HG03558 (cell line): Measurements from ENCODE around the gene PPP1R27.
A peak's percentile ranks its signal among the peaks of the same experiment; 100 is the strongest.

Experiments
- ATAC-seq: cut with Tn5 transposase; IDR thresholded peaks from one replicate; pipeline ENCODE4 v1.9.1; 2021; ENCODE audit warnings: moderate number of reproducible peaks; ENCODE audit not compliant: unreplicated experiment; ENCODE audit errors: extremely low read depth

PPP1R27 gene

DNA sequence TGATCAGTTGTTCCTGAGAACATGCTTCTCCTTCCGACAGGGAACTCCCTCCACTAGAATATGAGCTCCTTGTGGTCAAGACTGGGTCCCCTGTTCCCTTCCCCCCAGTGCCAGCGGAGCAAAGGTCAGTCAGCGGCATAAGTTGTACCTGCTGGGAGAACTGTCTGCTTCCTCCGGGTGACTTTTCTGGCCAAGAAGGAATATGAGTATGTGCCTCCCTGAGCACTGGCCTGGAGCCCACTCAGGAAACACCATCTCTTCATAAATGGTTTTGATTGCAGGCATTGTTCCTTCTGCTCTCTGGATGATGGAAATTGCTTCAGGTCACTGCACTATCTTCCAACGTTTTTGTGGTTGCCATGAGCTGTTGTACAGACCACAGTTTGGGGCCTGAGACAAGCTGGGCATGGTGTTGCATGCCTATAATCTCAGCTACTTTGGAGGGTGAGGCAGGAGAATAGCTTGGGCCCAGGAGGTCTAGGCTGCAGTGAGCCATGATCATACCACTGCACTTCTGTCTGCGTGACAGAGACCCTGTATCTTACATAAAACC is 28.3 kb upstream of the PPP1R27 start:
- ATAC-seq: no peak

DNA sequence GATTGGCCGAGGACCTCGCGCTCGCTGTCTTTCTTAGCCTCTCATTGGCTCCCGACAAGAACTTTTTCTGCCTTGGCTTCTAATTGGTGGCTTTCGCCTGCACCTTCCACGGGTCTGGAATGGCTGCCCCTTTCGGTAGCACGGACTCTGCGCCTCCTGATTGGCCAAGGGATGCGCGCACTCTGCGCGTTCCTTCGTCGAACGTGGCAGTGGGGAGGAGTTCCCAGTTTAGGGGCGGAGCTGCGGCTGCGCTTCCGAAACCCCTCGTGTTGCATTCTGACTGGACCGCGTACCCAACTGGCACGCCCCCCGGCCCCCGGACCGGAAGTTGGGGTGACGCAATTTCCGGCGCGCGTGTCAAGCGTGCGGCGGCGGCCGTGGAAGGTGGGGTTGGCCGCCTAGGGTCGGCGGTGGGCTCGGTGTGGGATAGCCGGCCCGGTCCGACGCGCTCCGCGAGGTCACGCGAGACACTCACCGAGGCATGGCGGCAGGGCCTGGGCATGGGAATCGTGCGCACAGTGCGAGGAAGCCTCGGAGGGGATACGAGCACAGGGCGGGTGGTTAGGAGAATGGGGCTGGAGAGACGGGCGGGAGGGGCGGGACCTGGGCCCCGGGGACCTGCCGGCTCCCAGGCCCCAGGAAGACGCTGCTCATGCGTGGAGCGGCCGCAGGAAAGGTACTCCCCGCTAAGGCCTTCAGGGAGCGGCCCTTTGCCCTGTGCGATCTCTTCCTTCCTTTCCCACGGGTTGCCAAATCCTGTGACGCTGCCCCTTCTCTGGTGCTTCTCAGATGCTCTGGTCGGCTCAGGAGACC is 26.1 kb upstream of the PPP1R27 start:
- peak; percentile 71 for ATAC-seq

DNA sequence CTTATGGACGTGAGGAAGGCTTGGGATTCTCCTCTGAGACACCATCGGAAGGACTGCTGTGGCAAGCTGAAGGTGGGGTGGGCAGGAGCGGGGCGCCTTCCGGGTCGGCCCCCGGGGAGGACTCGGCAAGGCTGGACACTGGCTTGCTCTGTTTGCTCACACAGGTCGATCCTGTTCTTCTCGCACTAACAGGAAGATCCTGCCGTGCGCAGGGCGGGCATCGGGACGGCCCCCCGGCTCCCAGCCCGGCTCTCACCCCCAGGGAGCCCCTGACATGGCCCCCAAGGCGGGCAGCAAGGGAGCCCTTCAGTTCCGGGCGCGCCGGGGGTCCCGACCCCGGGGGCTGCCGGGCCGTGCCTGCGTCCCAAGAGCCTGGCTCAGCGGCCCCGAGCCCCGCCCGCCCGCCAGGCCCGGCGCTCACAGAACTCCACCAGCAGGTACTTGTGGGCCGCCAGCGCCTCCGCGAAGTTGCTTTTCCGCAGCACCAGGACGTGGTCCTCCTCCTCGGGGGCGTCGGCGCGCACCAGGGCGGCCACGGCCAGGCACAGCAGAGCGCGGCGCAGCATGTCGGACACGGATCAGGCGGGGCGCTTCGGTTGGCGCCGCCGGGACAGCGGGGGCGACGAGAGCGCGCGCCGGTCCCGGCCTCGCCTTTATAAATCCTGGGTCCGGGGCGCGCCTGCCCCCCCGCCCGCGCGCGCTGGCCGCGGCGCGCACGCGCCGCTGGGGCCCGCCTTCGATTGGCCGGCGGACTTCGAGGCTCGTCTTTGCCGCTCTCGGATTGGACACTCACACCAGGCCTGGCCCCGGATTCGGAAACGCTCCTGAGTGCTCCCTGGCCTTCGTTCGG is 25.3 kb upstream of the PPP1R27 start, which contains the start of gene P4HB:
Gene P4HB, minus strand, starts transcription at position 630 of the 850 bp plus-strand sequence. Its CDS starts 64 bp downstream, at position 566.
- no peak for ATAC-seq

DNA sequence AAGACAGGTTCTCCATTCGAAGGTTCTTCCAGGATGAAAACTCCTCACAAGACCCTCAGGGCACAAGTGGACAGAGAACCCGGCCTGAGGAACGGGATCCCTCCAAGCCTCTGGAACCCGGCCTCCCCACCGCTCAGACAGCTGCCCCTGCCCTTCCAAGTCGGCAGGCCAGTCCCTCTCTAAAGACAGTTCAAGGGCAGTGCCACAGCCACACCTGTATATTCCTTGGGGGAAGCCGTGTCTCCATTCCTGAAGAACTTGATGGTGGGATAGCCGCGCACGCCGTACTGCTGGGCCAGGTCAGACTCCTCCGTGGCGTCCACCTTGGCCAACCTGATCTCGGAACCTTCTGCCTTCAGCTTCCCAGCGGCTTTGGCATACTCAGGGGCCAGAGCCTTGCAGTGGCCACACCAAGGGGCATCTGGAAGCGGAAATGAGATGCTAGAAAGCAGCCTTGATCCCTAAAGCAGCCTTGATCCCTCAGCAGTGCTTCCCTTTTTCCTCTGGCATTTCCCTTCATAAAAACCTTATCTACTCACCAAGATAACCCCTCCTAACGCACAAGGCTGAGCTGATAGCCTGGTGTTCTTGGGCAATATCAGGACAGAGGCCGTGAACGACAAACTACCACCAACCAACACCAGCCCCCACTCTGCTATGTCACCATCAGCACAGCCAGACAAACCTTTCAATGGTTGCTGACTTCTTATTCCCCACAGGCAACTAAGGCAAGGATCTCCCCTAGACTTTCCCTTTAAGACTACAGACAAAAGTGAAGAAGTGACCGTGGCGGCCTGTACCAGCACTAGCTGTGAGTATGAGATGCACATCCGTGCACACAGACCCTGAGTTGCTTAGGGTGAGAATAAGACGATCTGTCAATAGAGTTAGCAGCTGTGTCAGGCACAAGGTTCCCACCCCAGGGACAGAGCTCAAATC is 24.4 kb upstream of the PPP1R27 start:
- ATAC-seq: no peak

DNA sequence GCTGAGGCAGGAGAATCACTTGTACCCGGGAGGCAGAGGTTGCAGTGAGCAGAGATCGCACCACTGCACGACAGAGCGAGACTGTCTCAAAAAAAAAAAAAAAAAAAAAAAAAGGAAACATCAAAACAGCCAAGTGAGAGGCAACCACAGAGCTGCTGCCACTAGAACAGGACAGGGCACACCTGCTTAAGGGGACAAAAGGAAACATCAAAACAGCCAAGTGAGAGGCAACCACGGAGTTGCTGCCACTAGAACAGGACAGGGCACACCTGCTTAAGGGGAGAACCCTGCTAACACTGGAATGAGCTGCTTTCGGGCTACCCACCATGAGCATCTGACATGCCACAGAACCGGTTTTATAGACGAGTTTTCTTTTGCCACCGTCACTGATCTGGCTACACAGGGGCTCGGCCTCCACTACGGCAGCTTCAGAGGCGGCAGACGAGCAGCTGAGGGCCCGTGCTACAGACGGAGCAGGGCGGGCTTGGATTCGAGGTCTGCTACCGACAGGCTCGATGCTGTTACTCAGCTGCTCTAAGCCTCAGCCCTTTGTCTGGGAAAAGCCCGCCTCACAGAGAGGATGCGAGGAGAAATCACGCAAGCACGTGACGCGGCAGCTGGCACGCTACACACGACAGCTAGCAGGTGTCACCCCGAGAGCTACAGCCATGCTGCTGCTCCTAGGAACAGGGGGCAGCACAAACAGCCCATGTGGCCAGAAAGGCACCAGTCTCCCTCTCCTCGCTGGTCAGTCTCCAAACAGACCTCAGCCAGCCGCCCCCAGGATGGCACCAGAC is 23.5 kb upstream of the PPP1R27 start:
- ATAC-seq: no peak

DNA sequence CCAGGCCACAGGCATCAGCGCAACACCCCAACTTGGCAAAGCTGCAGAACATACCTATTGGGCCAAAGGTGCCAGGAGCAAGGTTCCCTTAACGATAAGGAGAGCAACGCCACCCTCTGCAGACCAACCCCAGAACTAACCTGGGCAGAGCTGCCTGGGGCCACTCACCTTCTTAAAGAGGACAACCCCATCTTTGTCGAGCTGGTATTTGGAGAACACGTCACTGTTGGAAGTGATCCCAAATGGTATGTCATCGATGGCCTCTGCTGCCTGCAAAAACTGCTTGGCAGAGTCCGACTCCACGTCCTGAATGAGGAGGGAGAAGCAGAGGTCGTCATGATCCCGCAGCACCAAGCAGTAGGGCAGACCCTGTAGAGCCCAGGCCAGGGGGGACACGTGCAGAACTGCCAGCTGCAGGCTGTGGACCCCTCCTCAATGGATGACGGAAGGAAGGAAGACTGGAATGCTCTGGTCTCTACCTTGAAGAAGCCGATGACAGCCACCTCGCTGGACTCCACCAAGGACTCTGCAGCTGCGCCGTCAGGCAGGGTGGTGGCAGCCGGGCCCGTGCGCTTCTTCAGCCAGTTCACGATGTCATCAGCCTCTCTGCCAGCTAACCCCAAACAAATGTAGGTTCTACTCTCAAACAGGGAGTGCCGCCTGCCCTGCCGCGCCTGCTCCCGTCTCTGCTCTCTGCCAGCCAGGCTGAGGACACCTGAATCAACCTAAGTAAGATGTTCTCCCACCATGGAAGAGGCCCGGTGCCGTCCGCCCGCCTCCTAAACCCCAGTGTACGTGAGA is 20.3 kb upstream of the PPP1R27 start:
- no peak for ATAC-seq

DNA sequence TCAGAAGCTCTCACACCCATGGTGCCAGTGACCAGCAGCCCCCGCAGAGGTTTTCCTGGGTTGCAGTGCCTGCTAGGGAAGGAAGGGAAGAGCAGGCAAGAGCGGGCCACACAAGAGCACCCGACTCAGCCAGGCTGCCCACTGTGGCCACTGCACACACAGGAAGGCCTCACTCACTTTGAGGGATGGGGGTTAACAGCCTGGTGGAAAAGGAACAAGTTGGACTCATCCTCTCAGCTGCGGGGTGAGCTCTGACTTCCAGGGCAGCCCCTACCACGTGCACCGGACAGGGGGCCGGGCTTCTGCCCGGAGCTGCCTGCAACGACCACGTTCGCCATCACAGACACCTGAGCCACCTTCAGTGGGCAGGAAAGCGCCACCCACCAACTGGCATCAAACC is 17.4 kb upstream of the PPP1R27 start:
- no peak for ATAC-seq

DNA sequence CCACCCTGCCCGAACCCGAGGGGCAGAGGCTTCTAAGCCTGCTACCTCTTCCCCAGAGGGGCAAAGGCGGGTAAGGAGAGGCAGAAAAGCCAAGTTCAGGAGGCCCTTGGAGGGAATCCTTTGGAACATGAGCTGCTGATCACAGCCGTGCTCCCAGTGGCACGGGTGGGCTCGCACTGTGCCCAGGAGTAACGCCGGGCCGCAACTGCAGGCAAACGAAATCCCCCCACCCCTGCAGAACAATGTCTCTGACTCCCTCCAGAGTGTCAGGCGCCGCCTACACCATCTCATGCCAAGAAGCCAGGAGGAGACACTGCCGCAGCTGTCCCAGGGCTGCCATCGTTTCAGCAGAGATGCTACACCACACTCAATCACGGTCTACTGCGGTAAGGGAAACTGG is 16.6 kb upstream of the PPP1R27 start:
- no peak for ATAC-seq

DNA sequence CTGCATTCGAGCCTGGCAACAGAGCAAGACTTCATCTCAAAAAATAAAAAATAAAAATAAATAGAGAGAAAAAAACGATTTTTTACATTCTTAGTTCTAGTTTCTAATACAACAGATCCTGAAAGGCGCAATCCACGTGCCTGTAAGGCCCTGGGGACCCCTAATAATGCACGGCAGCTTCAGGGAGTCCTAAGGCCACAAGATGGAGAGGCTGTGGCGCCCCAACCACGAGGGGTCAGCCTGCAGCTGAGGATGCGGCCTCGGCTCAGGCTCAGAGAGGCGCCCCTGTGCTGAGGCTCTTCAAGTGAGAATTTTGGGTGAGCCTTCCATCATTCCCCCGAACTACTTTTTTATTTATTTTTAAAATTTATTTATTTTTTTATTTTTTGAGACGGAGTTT is 14.6 kb upstream of the PPP1R27 start:
- no peak for ATAC-seq

DNA sequence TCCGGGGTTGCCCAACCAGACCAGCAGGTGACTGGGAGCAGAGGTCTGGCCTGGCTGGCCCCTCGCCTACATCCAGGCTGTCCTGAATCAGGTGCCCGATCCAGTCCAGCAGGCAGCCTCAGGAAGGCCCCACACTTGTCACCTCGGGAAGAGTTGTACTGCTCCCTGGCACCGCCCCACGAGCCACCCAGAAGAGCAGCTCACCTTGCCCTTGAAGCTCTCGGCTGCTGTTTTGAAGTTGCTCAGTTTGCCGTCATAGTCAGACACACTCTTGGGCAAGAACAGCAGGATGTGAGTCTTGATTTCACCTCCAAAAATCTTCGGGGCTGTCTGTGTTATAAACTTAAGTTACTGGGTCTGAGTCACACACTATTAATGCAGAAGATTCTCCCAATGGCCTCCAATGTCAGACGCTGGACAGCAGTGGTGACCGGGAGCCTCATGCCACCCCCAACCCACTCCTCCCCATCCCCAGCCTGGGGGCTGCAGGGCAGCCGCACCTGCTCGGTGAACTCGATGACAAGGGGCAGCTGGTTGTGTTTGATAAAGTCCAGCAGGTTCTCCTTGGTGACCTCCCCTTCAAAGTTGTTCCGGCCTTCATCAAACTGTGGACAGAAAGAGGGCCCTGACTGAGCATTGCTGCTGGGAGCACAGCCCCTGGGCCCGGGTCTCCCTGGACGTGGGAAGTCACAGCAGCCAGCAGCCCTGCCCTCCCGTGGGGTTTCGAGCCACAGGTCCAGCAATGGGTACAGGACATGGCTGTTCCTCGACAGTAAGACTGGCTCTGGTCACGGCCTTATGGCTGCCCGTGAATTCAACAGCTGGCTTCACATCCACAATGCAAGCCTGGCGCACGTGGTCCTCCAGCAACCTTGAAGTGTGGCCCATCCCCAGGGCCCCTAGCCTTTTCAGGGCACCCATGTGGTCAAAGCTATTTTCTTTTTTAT is 12.2 kb upstream of the PPP1R27 start:
- no peak for ATAC-seq

DNA sequence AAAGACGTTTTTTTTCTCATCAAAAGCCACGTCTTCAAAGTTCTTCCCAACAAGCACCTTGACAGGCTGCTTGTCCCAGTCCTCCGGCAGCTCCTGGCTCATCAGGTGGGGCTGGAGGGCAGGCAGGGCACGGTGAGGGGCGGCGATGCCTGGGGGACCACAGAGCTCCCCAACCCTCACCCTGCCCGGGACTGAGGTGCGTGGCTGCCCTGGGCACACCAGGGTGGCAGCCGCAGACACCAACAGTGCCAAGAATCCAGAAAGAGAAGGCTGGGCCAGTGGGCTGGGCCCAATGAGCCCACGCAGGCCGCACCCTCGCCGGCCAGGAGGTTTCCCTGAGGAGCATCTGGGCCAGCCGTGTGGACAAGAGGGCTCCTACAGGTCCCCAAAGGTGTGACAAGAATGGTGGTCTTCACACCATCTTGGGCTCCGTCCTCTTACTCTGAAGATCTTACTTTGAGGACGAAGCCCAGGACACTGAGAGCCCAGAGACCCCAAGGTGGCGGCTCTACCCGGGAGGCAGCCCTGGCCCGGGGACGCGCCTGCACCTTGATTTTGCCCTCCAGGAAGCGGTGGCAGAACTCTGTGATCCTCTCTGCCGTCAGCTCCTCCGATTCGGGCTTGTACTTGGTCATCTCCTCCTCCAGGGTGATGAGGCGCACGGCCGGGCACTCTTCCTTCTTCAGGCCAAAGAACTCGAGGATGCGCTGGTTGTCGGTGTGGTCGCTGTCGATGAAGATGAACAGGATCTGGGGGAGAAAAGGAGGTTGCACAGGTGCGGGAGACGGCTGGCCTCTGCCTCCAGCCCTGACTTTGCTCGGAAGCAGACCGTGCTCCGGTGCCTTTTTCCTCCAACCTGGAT is 11.3 kb upstream of the PPP1R27 start:
- ATAC-seq: no peak

DNA sequence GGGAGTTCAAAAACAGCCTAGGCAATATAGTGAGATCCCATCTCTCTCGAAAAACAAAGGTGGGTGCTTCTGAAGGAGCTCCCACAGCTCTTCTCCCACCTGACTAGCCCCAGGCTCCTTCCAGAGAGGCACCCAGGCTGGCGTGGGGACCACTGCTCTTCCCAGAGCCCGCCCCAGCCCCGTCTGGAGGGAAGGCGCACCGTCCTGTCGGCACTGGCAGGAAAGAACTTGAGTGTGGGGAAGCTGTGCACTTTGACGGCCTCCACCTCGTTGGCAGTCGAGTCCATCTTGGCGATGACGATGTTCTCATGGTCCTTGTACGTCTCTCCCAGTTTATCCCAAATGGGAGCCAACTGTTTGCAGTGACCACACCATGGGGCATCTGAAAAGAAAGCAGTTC is 10.5 kb upstream of the PPP1R27 start:
- ATAC-seq: no peak

DNA sequence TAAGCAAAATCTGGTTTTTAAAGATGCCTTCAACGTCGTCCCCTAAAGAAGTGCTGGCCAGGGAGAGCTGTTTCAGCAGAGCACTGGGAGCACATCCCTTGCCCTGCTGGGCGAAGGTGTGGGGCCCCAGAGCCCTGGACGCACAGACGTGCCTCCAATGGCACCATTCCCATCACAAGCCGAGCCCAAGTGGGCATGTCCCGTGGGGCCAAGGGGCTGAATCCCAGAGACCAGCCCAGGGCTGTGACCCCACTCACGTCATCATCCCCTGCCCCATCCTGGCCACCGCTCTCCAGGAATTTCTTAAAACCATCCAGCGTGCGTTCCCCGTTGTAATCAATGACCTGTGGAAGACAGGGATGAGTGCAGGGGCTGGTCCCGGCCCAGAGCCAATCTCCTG is 10.0 kb upstream of the PPP1R27 start:
- ATAC-seq: no peak

DNA sequence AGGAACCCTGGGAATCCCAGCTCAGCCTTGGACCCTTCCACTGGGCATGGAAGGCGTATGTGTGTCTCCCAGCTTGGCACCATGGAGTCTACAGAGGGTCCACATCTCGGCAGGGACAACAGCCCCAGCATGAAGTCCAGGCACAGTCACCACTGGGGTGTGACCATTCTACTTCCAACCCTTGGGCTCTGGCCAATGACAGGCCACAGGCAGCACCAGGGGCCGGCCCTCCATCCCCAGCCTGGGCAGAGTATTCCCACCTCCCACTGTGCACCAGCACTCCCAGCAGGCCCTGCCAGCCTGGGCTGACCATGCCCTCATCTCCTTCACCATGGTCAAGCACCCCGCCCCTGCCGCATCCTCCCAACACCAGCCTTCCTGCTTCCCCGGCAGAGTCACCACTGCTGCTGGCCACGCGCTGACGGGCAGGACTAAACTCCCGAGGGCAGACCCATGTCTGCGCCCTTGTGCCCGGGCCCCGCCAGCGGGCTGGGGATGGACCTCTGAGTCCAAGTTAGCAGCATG is 9.5 kb upstream of the PPP1R27 start:
- ATAC-seq: no peak

DNA sequence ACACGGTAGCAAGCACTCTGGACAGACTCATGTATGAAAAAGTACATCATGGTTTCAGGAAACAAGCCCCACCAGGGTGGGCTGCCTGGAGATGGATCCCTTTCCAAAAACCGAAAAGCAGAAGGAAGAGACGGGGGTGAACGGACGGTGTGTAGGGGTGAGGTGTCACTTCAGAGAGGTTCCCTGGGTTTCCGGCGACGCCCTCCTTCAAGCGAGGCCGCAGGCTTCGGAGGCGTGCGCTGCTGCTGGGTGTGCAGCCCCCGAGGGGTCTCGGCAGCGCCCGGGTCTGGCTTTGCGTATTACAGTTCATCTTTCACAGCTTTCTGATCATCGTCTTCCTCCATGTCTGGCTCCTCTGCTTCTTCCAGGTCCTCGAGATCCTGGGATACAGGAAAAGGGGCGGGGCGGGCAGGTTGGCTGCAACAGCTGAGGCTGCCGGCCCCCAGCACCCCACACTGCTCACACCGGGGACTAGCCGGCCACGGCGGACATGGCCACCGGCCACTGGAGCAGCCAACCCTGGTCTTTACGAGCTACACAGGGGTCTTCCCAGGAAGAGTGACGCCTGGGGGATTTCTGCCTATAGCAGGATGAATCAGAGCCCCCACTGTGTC is 9.0 kb upstream of the PPP1R27 start:
- ATAC-seq: no peak
